Smooth muscle cell (in vitro differentiated cells): Measurements from ENCODE around the gene CASKIN1. TPM values are rescaled to one million over a fixed set of nuclear protein-coding genes. Genes with fewer than 3 reads are reported as not detected.
"Not testable (repeated sequence)": the region's sequence is repeated elsewhere in the genome, so short reads cannot be mapped to it uniquely, and the experiment has no call there.

Experiments used
- DNase-seq: peaks from one replicate; lab custom pipeline; 2025; ENCODE audit not compliant: unreplicated experiment; lab: John Stamatoyannopoulos, UW
- H2AFZ ChIP-seq: fragments of 200-600 bp; sonication (generic); 2 replicates; pipeline ENCODE4 v1.6.0; 2016; ENCODE audit warnings: antibody characterized with exemption, low read depth, mild to moderate bottlenecking
- H3F3A ChIP-seq: fragments of 200-600 bp; sonication (generic); 2 replicates; pipeline ENCODE4 v1.6.0; 2017; ENCODE audit warnings: antibody characterized with exemption, low read depth
- H3K27ac ChIP-seq: fragments of 200-600 bp; sonication (generic); 2 replicates; pipeline ENCODE4 v1.5.1; 2016; ENCODE audit warnings: low read depth, mild to moderate bottlenecking
- H3K27me3 ChIP-seq: fragments of 200-600 bp; sonication (generic); 2 replicates; pipeline ENCODE4 v1.6.1; 2016; ENCODE audit warnings: low read depth, mild to moderate bottlenecking
- H3K36me3 ChIP-seq: fragments of 200-600 bp; sonication (generic); 2 replicates; pipeline ENCODE4 v1.5.1; 2016; ENCODE audit warnings: low read depth
- H3K4me1 ChIP-seq: fragments of 200-600 bp; sonication (generic); 2 replicates; pipeline ENCODE4 v1.5.1; 2016; ENCODE audit warnings: low read depth
- H3K4me2 ChIP-seq: fragments of 200-600 bp; sonication (generic); 2 replicates; pipeline ENCODE4 v1.6.0; 2016; ENCODE audit warnings: mild to moderate bottlenecking
- H3K4me3 ChIP-seq: fragments of 200-600 bp; sonication (generic); 2 replicates; pipeline ENCODE4 v1.5.1; 2016; ENCODE audit warnings: mild to moderate bottlenecking
- H3K79me2 ChIP-seq: fragments of 200-600 bp; sonication (generic); 2 replicates; pipeline ENCODE4 v1.6.0; 2016; ENCODE audit warnings: low read depth, mild to moderate bottlenecking
- H3K9ac ChIP-seq: fragments of 200-600 bp; sonication (generic); 2 replicates; pipeline ENCODE4 v1.6.0; 2016; ENCODE audit warnings: low read depth
- H3K9me3 ChIP-seq: fragments of 200-600 bp; sonication (generic); replicated peaks from 2 replicates; pipeline ENCODE4 v1.5.1; 2016; ENCODE audit warnings: low read depth
- H4K20me1 ChIP-seq: fragments of 200-600 bp; sonication (generic); 2 replicates; pipeline ENCODE4 v1.6.0; 2016; ENCODE audit warnings: low read depth
- CTCF ChIP-seq: fragments of 200-600 bp; sonication (generic); IDR thresholded peaks from 2 replicates; pipeline ENCODE4 v1.5.1; 2017; ENCODE audit warnings: borderline replicate concordance, mild to moderate bottlenecking, antibody characterized with exemption; ENCODE audit not compliant: insufficient read depth, poor library complexity, severe bottlenecking
- WGBS: methylation state at CpG from one replicate; pipeline ENCODE4 v1.1.7; 2016; ENCODE audit warnings: low lambda C conversion rate; 5-methylcytosine and 5-hydroxymethylcytosine counted together
- polyA plus RNA-seq: library from polyadenylated mRNA; unstranded; fragments of >200 nt; fragmentation: Nextera tagmentation; extraction: Ambion mirVana; gene quantifications from 2 replicates; pipeline ENCODE4 v1.2.1, GENCODE V29; 2016
- total RNA-seq: library from RNA; depleted of rRNA; stranded (reverse); fragments of >200 nt; gene quantifications from 2 replicates; pipeline ENCODE4 v1.2.3, GENCODE V29; 2014

Gene CASKIN1
- total and polyA plus RNA-seq, 2 experiments from 2014 or later, result 0.09 to 0.45 TPM

GRCh38 chr16:2145843-2146242 is 50.6 kb downstream of the CASKIN1 start:
- Histone ChIP-seq H3K27me3 (no peaks in the 10 kb centered on the region), H3K4me3 (no peak overlapping the region), H3K36me3 (no peaks in the 10 kb centered on the region), H3K79me2 (no peaks in the 10 kb centered on the region), H2AFZ (no peak overlapping the region), H3K27ac (no peak overlapping the region), H3F3A (peaks cover 10% of the 10 kb centered on the region), H3K4me1 (peaks cover 14% of the 10 kb centered on the region), H3K4me2 (no peak overlapping the region), H3K9ac (no peak overlapping the region), H3K9me3 (no peaks in the 10 kb centered on the region), H4K20me1 (peaks cover 37% of the 10 kb centered on the region)
- no peak for TF ChIP-seq CTCF
- DNase-seq, result no peak
- 83% methylated on average over 5 of the region's 5 CpGs for WGBS

- no peak for DNase-seq
- H3K36me3 ChIP-seq, result no peaks in the 10 kb centered on the region
- H3K9ac ChIP-seq, result peak overlapping the region; percentile 34
- no peak overlapping the region for H3K4me2 ChIP-seq
- H3K4me1 ChIP-seq, result no peaks in the 10 kb centered on the region
- H3K79me2 ChIP-seq, result no peaks in the 10 kb centered on the region
- H3F3A ChIP-seq, result peaks cover 8% of the 10 kb centered on the region
- peak overlapping the region; percentile 44 for H3K27ac ChIP-seq
- H3K9me3 ChIP-seq, result no peaks in the 10 kb centered on the region
- TF ChIP-seq CTCF, result no peak
- 82% methylated on average over 17 of the region's 17 CpGs for WGBS
- H3K4me3 ChIP-seq, result no peak overlapping the region
- H2AFZ ChIP-seq, result no peak overlapping the region
- no peaks in the 10 kb centered on the region for H3K27me3 ChIP-seq
- peaks cover 19% of the 10 kb centered on the region for H4K20me1 ChIP-seq
Observed at GRCh38 chr16:2143878-2144485, 52.4 kb downstream of the CASKIN1 start.

GRCh38 chr16:2142942-2143877 is 53.2 kb downstream of the CASKIN1 start:
- DNase-seq, result no peak
- peaks cover 13% of the 10 kb centered on the region for H4K20me1 ChIP-seq

GRCh38 chr16:2135770-2136490 is 60.5 kb downstream of the CASKIN1 start, which contains the start of gene PKD1:
Gene PKD1 (minus strand): TSS chr16:2135898. CDS start chr16:2135689, 209 bp downstream.
- H2AFZ ChIP-seq, H3F3A ChIP-seq, H3K9ac ChIP-seq, H3K36me3 ChIP-seq, H3K9me3 ChIP-seq, H3K4me1 ChIP-seq, H3K27me3 ChIP-seq, H3K27ac ChIP-seq: not testable (repeated sequence)
- WGBS, result 0% methylated on average over 32 of the region's 81 CpGs
- Histone ChIP-seq H3K4me3 (peak within 1 kb of the TSS; percentile 75), H3K4me2 (peak within 1 kb of the TSS; percentile 85), H3K79me2 (peaks cover 27% of the 10 kb centered on the region), H4K20me1 (peaks cover 20% of the 10 kb centered on the region)
- peak; percentile 53 for DNase-seq

More at GRCh38 chr16:2142942-2143877, 53.2 kb downstream of the CASKIN1 start:
- Histone ChIP-seq H3K9ac (no peak overlapping the region), H3K4me3 (no peak overlapping the region), H3F3A (peaks cover 8% of the 10 kb centered on the region), H3K9me3 (no peaks in the 10 kb centered on the region), H3K4me2 (no peak overlapping the region), H3K4me1 (no peaks in the 10 kb centered on the region), H3K27me3 (no peaks in the 10 kb centered on the region), H3K36me3 (no peaks in the 10 kb centered on the region), H3K79me2 (no peaks in the 10 kb centered on the region), H2AFZ (no peak overlapping the region), H3K27ac (peak overlapping the region; percentile 44)
- 87% methylated on average over 31 of the region's 31 CpGs for WGBS
- no peak for TF ChIP-seq CTCF

GRCh38 chr16:2135071-2135470 is 61.3 kb downstream of the CASKIN1 start:
- not testable (repeated sequence) for DNase-seq, H3K27ac ChIP-seq, H3F3A ChIP-seq, H3K9ac ChIP-seq, H3K4me1 ChIP-seq, H3K36me3 ChIP-seq, H3K27me3 ChIP-seq, H2AFZ ChIP-seq, H3K9me3 ChIP-seq
- H4K20me1 ChIP-seq, result peaks cover 28% of the 10 kb centered on the region
- H3K4me2 ChIP-seq, result peak overlapping the region; percentile 85
- H3K79me2 ChIP-seq, result peaks cover 36% of the 10 kb centered on the region
- H3K4me3 ChIP-seq, result peak overlapping the region; percentile 75
- 0% methylated on average over 17 of the region's 42 CpGs for WGBS
